OCI-LY7 (cell line): ENCODE measurements around the gene SKA3.

Source experiments
- CTCF ChIP-seq: fragments of 200-600 bp; sonication (generic); conservative IDR thresholded peaks from 2 replicates; pipeline ENCODE4 v1.5.1; 2014; ENCODE audit warnings: mild to moderate bottlenecking, antibody characterized with exemption, low read length, moderate library complexity, mixed read lengths
- EZH2phosphoT487 ChIP-seq: fragments of 200-600 bp; sonication (generic); IDR thresholded peaks from 2 replicates; pipeline ENCODE4 v1.6.1; 2018; ENCODE audit warnings: low read depth, borderline replicate concordance, mild to moderate bottlenecking, mixed run types, antibody characterized with exemption, low read length, moderate library complexity, mixed read lengths

GRCh38 chr13:21148557-21149258, 27.6 kb downstream of the SKA3 start:
- TF ChIP-seq CTCF = no peak
- no peak for TF ChIP-seq EZH2phosphoT487
